K562 (cell line): ENCODE results near the gene EEF1AKMT1. TPM values are rescaled to one million over a fixed set of nuclear protein-coding genes. Genes with fewer than 3 reads are reported as not detected.

Experiments used
- ATAC-seq: fragments of 200-7000 bp; cut with Tn5 transposase; 3 replicates; pipeline ENCODE4 v1.9.1; 2020; ENCODE audit warnings: moderate library complexity
- BruUV-seq: library from RNA; stranded (reverse); fragments of 400-500 nt; replicated peaks from 2 replicates; lab custom pipeline; 2021; lab: Mats Ljungman, UMichigan
- CTCF ChIA-PET: fragments of 300-600 bp; formaldehyde crosslinking; extraction: SDS; loops from one replicate; lab custom pipeline; 2021; ENCODE audit warnings: low intra/inter-chr PET ratio; lab: Yijun Ruan, JAX
- POLR2A ChIA-PET: fragments of 300-600, 350-650 bp; sonication (Branson Sonifier 250); formaldehyde crosslinking; extraction: SDS; loops from one replicate; lab custom pipeline; 2021; ENCODE audit warnings: antibody characterized with exemption, inconsistent platforms; lab: Yijun Ruan, JAX
- DNase-seq, 4 experiments: peaks; one replicate each; pipeline versions ENCODE4 v3.0.0 to v3.0.0-alpha.2; 2011 to 2018; ENCODE audit warnings: low spot score in 3 of 4, mixed read lengths in 3 of 4; ENCODE audit errors: extremely low read depth in 1 of 4
- FAIRE-seq: peaks from 2 replicates; lab custom pipeline; 2011; peaks lifted over from hg19 to GRCh38; lab: Jason Lieb, UNC
- H2AFZ ChIP-seq: 2 replicates; pipeline ENCODE4 v1.6.0; 2011; ENCODE audit warnings: low read depth, low read length, control low read depth, inconsistent platforms
- H3K27ac ChIP-seq: fragments of 200-600 bp; 3 replicates; pipeline ENCODE4 v1.8.0; 2011; ENCODE audit warnings: low read depth, mild to moderate bottlenecking, control low read depth, inconsistent platforms, low read length, moderate library complexity, mixed read lengths; ENCODE audit errors: extremely low read depth
- H3K27me3 ChIP-seq, 2 experiments: fragments of 300-600 bp in 1 of 2; 2 replicates in 1 of 2; 3 replicates in 1 of 2; pipeline versions ENCODE4 v1.6.0 to v1.8.0; 2011; ENCODE audit warnings: inconsistent platforms in 2 of 2, low read length in 2 of 2, mild to moderate bottlenecking in 1 of 2, mixed read lengths in 1 of 2, moderate library complexity in 1 of 2; ENCODE audit not compliant: control insufficient read depth in 2 of 2, insufficient read depth in 2 of 2
- H3K36me3 ChIP-seq: fragments of 300-600 bp; 3 replicates; pipeline ENCODE4 v1.8.0; 2011; ENCODE audit warnings: mild to moderate bottlenecking, low read length, inconsistent platforms; ENCODE audit not compliant: control insufficient read depth, insufficient read depth
- H3K4me1 ChIP-seq, 2 experiments: fragments of 200-600 bp in 1 of 2; replicated peaks in 1 of 2; 2 replicates in 1 of 2; 3 replicates in 1 of 2; pipeline versions ENCODE4 v1.5.1 to v1.8.0; 2011; ENCODE audit warnings: inconsistent platforms in 2 of 2, low read length in 2 of 2, mild to moderate bottlenecking in 1 of 2, mixed read lengths in 1 of 2, moderate library complexity in 1 of 2; ENCODE audit not compliant: control insufficient read depth in 2 of 2, insufficient read depth in 2 of 2
- H3K4me2 ChIP-seq: 2 replicates; pipeline ENCODE4 v1.6.1; 2011; ENCODE audit warnings: low read length, control low read depth, inconsistent platforms, mixed read lengths; ENCODE audit not compliant: insufficient read depth
- H3K4me3 ChIP-seq: fragments of 200-600 bp; sonication (generic), shearing (Covaris generic); 2 replicates; pipeline ENCODE4 v1.5.1; 2016; ENCODE audit warnings: control low read depth, inconsistent platforms
- H3K79me2 ChIP-seq: fragments of 200-600 bp; 3 replicates; pipeline ENCODE4 v1.8.0; 2011; ENCODE audit warnings: low read length, inconsistent platforms; ENCODE audit not compliant: control insufficient read depth, insufficient read depth
- H3K9ac ChIP-seq, 2 experiments: 2 replicates each; pipeline versions ENCODE4 v1.6.0 to v1.6.1; 2011; ENCODE audit warnings: low read depth in 2 of 2, low read length in 2 of 2, control low read depth in 1 of 2, inconsistent platforms in 1 of 2, mild to moderate bottlenecking in 1 of 2, mixed read lengths in 1 of 2; ENCODE audit not compliant: insufficient read depth in 1 of 2
- H3K9me1 ChIP-seq: one replicate; pipeline ENCODE4 v1.6.0; 2011; ENCODE audit warnings: inconsistent platforms, mild to moderate bottlenecking, low read length, moderate library complexity; ENCODE audit not compliant: control insufficient read depth, insufficient read depth
- H3K9me3 ChIP-seq: replicated peaks from 2 replicates; pipeline ENCODE4 v1.5.1; 2011; ENCODE audit warnings: low read depth, low read length, inconsistent platforms; ENCODE audit not compliant: control insufficient read depth, insufficient read depth
- H4K20me1 ChIP-seq: replicated peaks from 2 replicates; pipeline ENCODE4 v1.6.1; 2011; ENCODE audit warnings: low read length, inconsistent platforms, mixed read lengths; ENCODE audit not compliant: control insufficient read depth, insufficient read depth
- EGR1 ChIP-seq: fragments of 450-650 bp; conservative IDR thresholded peaks from 2 replicates; pipeline ENCODE4 v1.6.1; 2017; ENCODE audit warnings: mild to moderate bottlenecking
- GATAD2B ChIP-seq: fragments of 450-650 bp; IDR thresholded peaks from 2 replicates; pipeline ENCODE4 v1.6.1; 2017; ENCODE audit warnings: mild to moderate bottlenecking, borderline replicate concordance
- HMBOX1 ChIP-seq: sonication (generic); IDR thresholded peaks from 2 replicates; pipeline ENCODE4 v1.6.1; 2016
- HNRNPK ChIP-seq: fragments of 200-400 bp; formaldehyde crosslinking; IDR thresholded peaks from one replicate; pipeline ENCODE4 v1.6.1; 2018; ENCODE audit warnings: mild to moderate bottlenecking, low read depth, low read length; ENCODE audit not compliant: poor library complexity, severe bottlenecking
- SP2 ChIP-seq: IDR thresholded peaks from 2 replicates; pipeline ENCODE4 v1.6.1; 2011; ENCODE audit warnings: mild to moderate bottlenecking, low read depth, low read length, moderate library complexity; ENCODE audit not compliant: poor library complexity, severe bottlenecking; ENCODE audit errors: extremely low read depth
- SRSF9 ChIP-seq: fragments of 200-400 bp; formaldehyde crosslinking; IDR thresholded peaks from 2 replicates; pipeline ENCODE4 v1.6.1; 2017; ENCODE audit warnings: low read depth, low read length, borderline replicate concordance
- TOE1 ChIP-seq, 2 experiments: fragments of 450-650 bp in 1 of 2; sonication (generic) in 1 of 2; formaldehyde crosslinking in 1 of 2; IDR thresholded peaks; 2 replicates each; pipeline versions ENCODE4 v1.7.1 to v1.8.0; 2016 to 2022; ENCODE audit warnings: borderline replicate concordance in 2 of 2, mild to moderate bottlenecking in 2 of 2, antibody characterized with exemption in 1 of 2, inconsistent platforms in 1 of 2, low read depth in 1 of 2, missing genetic modification reagents in 1 of 2, moderate library complexity in 1 of 2
- ZNF282 ChIP-seq: sonication (generic); formaldehyde crosslinking; IDR thresholded peaks from 2 replicates; pipeline ENCODE4 v1.8.1; 2023; ENCODE audit warnings: missing genetic modification reagents
- ZNF766 ChIP-seq: fragments of 200-800 bp; sonication (Bioruptor generic); conservative IDR thresholded peaks from 2 replicates; pipeline ENCODE4 v1.6.1; 2016; ENCODE audit warnings: missing genetic modification characterization, missing compliant biosample characterization
- WGBS: fragments of 100-300 bp; shearing (Covaris generic); methylation state at CpG from one replicate; pipeline ENCODE4 v1.1.6; 2016; ENCODE audit warnings: low coverage, mixed read lengths; ENCODE audit not compliant: insufficient coverage; ENCODE audit errors: missing lambda C conversion rate; 5-methylcytosine and 5-hydroxymethylcytosine counted together
- in situ Hi-C: fragments of 300-500 bp; cut with MboI; formaldehyde crosslinking; loops from 4 replicates; pipeline ENCODE4 v1.15.0; 2018; ENCODE audit warnings: inconsistent platforms, mixed read lengths
- intact Hi-C: fragments of 100-400 bp; cut with micrococcal nuclease; formaldehyde crosslinking; loops from 2 replicates; pipeline ENCODE4 v1.14.2; 2022
- polyA plus RNA-seq, 8 experiments: library from polyadenylated mRNA; depleted of rRNA in 4 of 8; stranded (reverse) in 5 of 8; unstranded in 3 of 8; fragments of >200 nt; fragmentation: Nextera tagmentation in 2 of 8; fragmentation: Illumina TruSeq in 1 of 8; extraction: Ambion mirVana in 2 of 8; extraction: Trizol in 1 of 8; gene quantifications; 2 replicates each; pipeline versions ENCODE4 v1.2.1 to v1.2.3, GENCODE V29; 2011 to 2014; ENCODE audit warnings: inconsistent platforms in 1 of 8, missing spikeins in 1 of 8
- total RNA-seq, 7 experiments: library from RNA; depleted of rRNA in 6 of 7; stranded (reverse); fragments of >200 nt in 6 of 7; fragmentation: Illumina TruSeq in 2 of 7; extraction: Trizol in 2 of 7; gene quantifications; 2 replicates each; pipeline versions ENCODE4 v1.2.1 to v1.2.3, GENCODE V29; 2011 to 2021; ENCODE audit warnings: low replicate concordance in 1 of 7

The EEF1AKMT1 gene
- total and polyA plus RNA-seq, 9 of the 15 experiments (the other 6 are each of a cell fraction or from before 2014, with no cell fraction given), result 5.3 to 36.3 (median 7.9) TPM

GRCh38 chr13:20798027-20798426, 24.3 kb upstream of the EEF1AKMT1 start (continued):
- TF ChIP-seq SRSF9, result no peak

GRCh38 chr13:20796791-20797508, 23.2 kb upstream of the EEF1AKMT1 start:
- H3K9me1 ChIP-seq, result no peaks in the 10 kb centered on the region
- intact Hi-C loops (no loop called here), in situ Hi-C loops (no loop called here)
- H3K27ac ChIP-seq, result no peak overlapping the region
- no peak overlapping the region for H3K4me2 ChIP-seq
- ATAC-seq (no peak), FAIRE-seq (no peak), DNase-seq (no peak)
- H2AFZ ChIP-seq, result no peak overlapping the region
- ChIA-PET POLR2A (no interaction called here), CTCF (no interaction called here)
- no peaks in the 10 kb centered on the region for H3K9me3 ChIP-seq
- no peak overlapping the region for H3K9ac ChIP-seq
- TF ChIP-seq ZNF282 (CRISPR knock-in tag), result no peak
- TF ChIP-seq GATAD2B, result no peak
- no peak for TF ChIP-seq EGR1
- no peak for TF ChIP-seq SP2
- TF ChIP-seq TOE1 (IDR thresholded peaks at IDR 0.05; ENCODE audit: borderline replicate concordance), result no peak
- no peak for TF ChIP-seq TOE1 (CRISPR knock-in tag; IDR thresholded peaks at IDR 0.05; ENCODE audit: borderline replicate concordance, low read depth)
- TF ChIP-seq HMBOX1, result no peak
- TF ChIP-seq HNRNPK, result no peak
- TF ChIP-seq ZNF766, result no peak
- H3K79me2 ChIP-seq, result 0 out of 3 replicates have a peak, but pooled peaks cover 4% of the 10 kb centered on the region
- H3K27me3 ChIP-seq, result no peaks in the 10 kb centered on the region
- no peak overlapping the region for H3K4me3 ChIP-seq
- BruUV-seq, result no TSS peak
- H4K20me1 ChIP-seq, result no peaks in the 10 kb centered on the region
- H3K4me1 ChIP-seq, result peaks cover 4 to 12% of the 10 kb centered on the region in 2 experiments; a peak in 4 of 5 replicates
- whole genome bisulfite sequencing, result 75% methylated on average over 5 of the region's 5 CpGs
- H3K36me3 ChIP-seq, result peaks cover 82% of the 10 kb centered on the region
